Erythroblast (primary cell): ENCODE data around the gene FN1.

ENCODE experiments used
- GATA1 ChIP-seq: IDR thresholded peaks from 2 replicates; pipeline ENCODE4 v1.6.1; 2011; ENCODE audit warnings: low read depth, mild to moderate bottlenecking, control low read depth, low read length, moderate library complexity
- POLR2A ChIP-seq: IDR thresholded peaks from 2 replicates; pipeline ENCODE4 v1.6.1; 2011; ENCODE audit warnings: mild to moderate bottlenecking, low read length

GRCh38 chr2:215407590-215408264, 28.1 kb downstream of the FN1 start:
- TF ChIP-seq POLR2A (no peak), GATA1 (no peak)
